GM12878 (cell line): ENCODE data around the gene ABCG1. TPM values are rescaled to one million over a fixed set of nuclear protein-coding genes. Genes with fewer than 3 reads are reported as not detected.
"Not testable (repeated sequence)": the region's sequence is repeated elsewhere in the genome, so short reads cannot be mapped to it uniquely, and the experiment has no call there.

Experiments used
- ATAC-seq: fragments of 200-7000 bp; cut with Tn5 transposase; 3 replicates; pipeline ENCODE4 v1.9.1; 2020; ENCODE audit warnings: mild to moderate bottlenecking, moderate library complexity
- BruUV-seq: library from RNA; stranded (reverse); fragments of 400-500 nt; replicated peaks from 2 replicates; lab custom pipeline; 2021; lab: Mats Ljungman, UMichigan
- CTCF ChIA-PET: fragments of 300-600 bp; sonication (Branson Sonifier 250); formaldehyde crosslinking; extraction: SDS; loops from one replicate; lab custom pipeline; 2021; ENCODE audit warnings: inconsistent platforms; lab: Yijun Ruan, JAX
- POLR2A ChIA-PET: fragments of 350-600 bp; formaldehyde crosslinking; extraction: SDS; loops from one replicate; lab custom pipeline; 2021; ENCODE audit warnings: inconsistent platforms; lab: Charles Lee
- RAD21 ChIA-PET: fragments of 300-600 bp; sonication (Branson Sonifier 250); formaldehyde crosslinking; loops from one replicate; lab custom pipeline; 2023; ENCODE audit warnings: antibody characterized with exemption; ENCODE audit not compliant: unreplicated experiment; lab: Charles Lee
- SMC1A ChIA-PET: fragments of 300-600 bp; sonication (Branson Sonifier 250); formaldehyde crosslinking; loops from one replicate; lab custom pipeline; 2023; ENCODE audit not compliant: unreplicated experiment, uncharacterized antibody; lab: Charles Lee
- DNase-seq: peaks from one replicate; pipeline ENCODE4 v3.0.0-alpha.2; 2011; ENCODE audit warnings: low read depth, low spot score
- FAIRE-seq: peaks from 3 replicates; lab custom pipeline; 2011; peaks lifted over from hg19 to GRCh38; lab: Jason Lieb, UNC
- H2AFZ ChIP-seq: 2 replicates; pipeline ENCODE4 v1.6.0; 2011; ENCODE audit warnings: low read depth, low read length, control low read depth; ENCODE audit not compliant: control insufficient read depth
- H3K27ac ChIP-seq: 2 replicates; pipeline ENCODE4 v1.5.1; 2011; ENCODE audit warnings: control low read depth; ENCODE audit not compliant: control insufficient read depth, insufficient read depth
- H3K27me3 ChIP-seq, 2 experiments: replicated peaks in 1 of 2; 2 replicates each; pipeline versions ENCODE4 v1.6.0 to v1.6.1; 2011; ENCODE audit warnings: low read length in 1 of 2; ENCODE audit not compliant: control insufficient read depth in 2 of 2, insufficient read depth in 2 of 2
- H3K36me3 ChIP-seq, 2 experiments: 2 replicates each; pipeline ENCODE4 v1.5.1; 2011; ENCODE audit warnings: low read length in 1 of 2; ENCODE audit not compliant: control insufficient read depth in 2 of 2, insufficient read depth in 2 of 2
- H3K4me1 ChIP-seq: 2 replicates; pipeline ENCODE4 v1.6.1; 2011; ENCODE audit warnings: mild to moderate bottlenecking, low read length, moderate library complexity, mixed read lengths; ENCODE audit not compliant: control insufficient read depth, insufficient read depth
- H3K4me2 ChIP-seq: 2 replicates; pipeline ENCODE4 v1.6.0; 2011; ENCODE audit warnings: control low read depth; ENCODE audit not compliant: control insufficient read depth, insufficient read depth
- H3K4me3 ChIP-seq: fragments of 200-600 bp; sonication (generic); 2 replicates; pipeline ENCODE4 v1.5.1; 2016
- H3K79me2 ChIP-seq: 2 replicates; pipeline ENCODE4 v1.6.0; 2011; ENCODE audit warnings: low read length; ENCODE audit not compliant: control insufficient read depth, insufficient read depth
- H3K9ac ChIP-seq: 2 replicates; pipeline ENCODE4 v1.8.0; 2011; ENCODE audit warnings: low read length, control low read depth, mixed read lengths; ENCODE audit not compliant: control insufficient read depth, insufficient read depth
- H3K9me3 ChIP-seq: replicated peaks from 3 replicates; pipeline ENCODE4 v1.5.1; 2011; ENCODE audit warnings: mild to moderate bottlenecking, low read length; ENCODE audit not compliant: control insufficient read depth, insufficient read depth
- H4K20me1 ChIP-seq: 2 replicates; pipeline ENCODE4 v1.6.0; 2011; ENCODE audit not compliant: control insufficient read depth, insufficient read depth
- CHD4 ChIP-seq: fragments of 200-600 bp; sonication (generic); IDR thresholded peaks from 2 replicates; pipeline ENCODE4 v1.6.1; 2016; ENCODE audit warnings: mild to moderate bottlenecking
- HDGF ChIP-seq: fragments of 450-650 bp; IDR thresholded peaks from 2 replicates; pipeline ENCODE4 v1.6.1; 2016; ENCODE audit warnings: antibody characterized with exemption
- NR2C2 ChIP-seq: IDR thresholded peaks from 2 replicates; pipeline ENCODE4 v1.6.1; 2011; ENCODE audit warnings: borderline replicate concordance, low read depth; ENCODE audit not compliant: control insufficient read depth, insufficient read length
- PAX8 ChIP-seq: fragments of 450-650 bp; IDR thresholded peaks from 2 replicates; pipeline ENCODE4 v1.6.1; 2017; ENCODE audit warnings: mild to moderate bottlenecking, moderate library complexity
- ZNF24 ChIP-seq: fragments of 450-650 bp; IDR thresholded peaks from 2 replicates; pipeline ENCODE4 v1.6.1; 2017; ENCODE audit warnings: antibody characterized with exemption, mild to moderate bottlenecking
- WGBS: methylation state at CpG from one replicate; pipeline ENCODE4 v1.1.6; 2016; ENCODE audit warnings: low lambda C conversion rate; ENCODE audit not compliant: insufficient replicate concordance, insufficient coverage; ENCODE audit errors: missing lambda C conversion rate; 5-methylcytosine and 5-hydroxymethylcytosine counted together
- in situ Hi-C: fragments of 300-500 bp; cut with MboI; formaldehyde crosslinking; loops from 9 replicates; pipeline ENCODE4 v1.14.3; 2018; ENCODE audit warnings: mixed read lengths
- intact Hi-C: fragments of 100-400 bp; cut with micrococcal nuclease; formaldehyde crosslinking; loops from one replicate; pipeline ENCODE4 v1.14.2; 2022; ENCODE audit not compliant: unreplicated experiment
- polyA plus RNA-seq, 11 experiments: library from polyadenylated mRNA; depleted of rRNA in 4 of 11; unstranded in 6 of 11; stranded (reverse) in 5 of 11; fragments of >200 nt; fragmentation: Nextera tagmentation in 4 of 11; fragmentation: Illumina TruSeq in 1 of 11; extraction: Ambion mirVana in 4 of 11; extraction: Trizol in 1 of 11; gene quantifications; 1 replicate in 1 of 11; 2 replicates in 10 of 11; pipeline versions ENCODE4 v1.2.1 to v1.2.3, GENCODE V29; 2011 to 2016; ENCODE audit warnings: inconsistent platforms in 2 of 11, missing spikeins in 2 of 11, low read depth in 1 of 11
- total RNA-seq, 4 experiments: library from RNA; depleted of rRNA in 3 of 4; stranded (reverse); fragments of >200 nt in 3 of 4; fragmentation: Illumina TruSeq in 1 of 4; extraction: Trizol in 1 of 4; gene quantifications; 2 replicates each; pipeline versions ENCODE4 v1.2.1 to v1.2.3, GENCODE V29; 2013 to 2021
- TF ChIP-seq, protein P1 (sequence below): fragments of 450-650 bp; IDR thresholded peaks from 2 replicates; pipeline ENCODE4 v1.6.1; 2017; ENCODE audit warnings: mild to moderate bottlenecking

The ABCG1 gene
- total and polyA plus RNA-seq, 10 of the 15 experiments (the other 5 are each of a cell fraction or from before 2014, with no cell fraction given) = 0.59 to 19.3 (median 5.7) TPM

DNA sequence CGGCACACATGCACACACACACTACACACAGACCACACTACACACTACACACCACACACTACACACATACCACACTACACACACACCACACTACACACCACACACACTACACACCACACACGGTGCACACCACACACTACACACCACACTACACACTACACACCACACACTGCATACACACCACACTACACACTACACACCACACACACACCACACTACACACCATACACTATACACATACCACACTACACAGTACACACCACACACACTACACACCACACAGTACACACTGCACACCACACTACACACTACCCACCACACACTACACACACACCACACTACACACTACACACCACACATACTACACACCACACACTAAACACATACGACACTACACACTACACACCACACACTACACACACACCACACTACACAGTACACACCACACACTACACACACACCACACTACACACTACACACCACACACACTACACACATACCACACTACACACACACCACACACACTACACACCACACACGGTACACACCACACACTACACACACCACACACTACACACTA lies 73.7 kb downstream of the ABCG1 start:
- TF ChIP-seq HDGF (0 out of 2 replicates have a peak, but pooled peaks have one; percentile 25), NR2C2 (peak; percentile 24)
- DNase-seq, H3K4me1 ChIP-seq, H3K9me3 ChIP-seq, BruUV-seq, H3K9ac ChIP-seq, H4K20me1 ChIP-seq, H3K27me3 ChIP-seq, ATAC-seq, intact Hi-C loops, in situ Hi-C loops, H3K4me3 ChIP-seq, H3K79me2 ChIP-seq, POLR2A ChIA-PET, H3K36me3 ChIP-seq, H3K4me2 ChIP-seq, H3K27ac ChIP-seq, H2AFZ ChIP-seq, CTCF ChIA-PET, SMC1A ChIA-PET: not testable (repeated sequence)
- RAD21 ChIA-PET = interaction anchor here (1.2 kb wide), 1 partner anchor 54 kb away, joined by 4 read pairs; no protein-coding TSS in a partner anchor
- FAIRE-seq = peak; percentile 99
- WGBS = 83% methylated on average over 4 of the region's 4 CpGs

DNA sequence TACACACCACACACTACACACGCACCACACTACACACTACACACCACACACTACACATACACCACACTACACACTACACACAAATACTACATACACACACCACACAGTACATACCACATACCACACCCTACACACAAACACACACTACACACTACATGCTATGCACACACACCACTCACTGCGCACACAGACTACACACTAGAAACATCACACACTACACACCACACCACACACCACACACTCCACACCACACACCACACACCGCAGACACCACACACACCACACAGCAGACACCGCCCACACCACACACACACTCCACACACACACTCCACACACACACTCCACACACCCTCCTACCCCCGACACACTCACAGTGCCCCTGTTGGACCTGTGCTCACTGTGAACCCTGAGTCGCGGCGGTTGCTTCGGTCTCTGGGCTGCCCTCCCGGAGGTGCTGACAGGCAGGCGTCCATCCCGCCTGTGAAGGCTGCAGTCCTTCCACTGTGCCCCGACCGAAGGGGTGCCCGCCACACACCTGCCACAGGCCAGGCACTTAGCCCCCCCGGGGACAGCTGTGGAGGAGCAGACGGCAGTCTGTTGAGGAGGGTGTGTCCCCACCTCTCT lies 74.8 kb downstream of the ABCG1 start:
- intact Hi-C loops = no loop called here
- no peak overlapping the region for H3K4me3 ChIP-seq
- H4K20me1 ChIP-seq = no peaks in the 10 kb centered on the region
- TF ChIP-seq ZNF24 (no peak), CHD4 (no peak), HDGF (peak; percentile 69), PAX8 (no peak)
- TF ChIP-seq, protein P1, sequence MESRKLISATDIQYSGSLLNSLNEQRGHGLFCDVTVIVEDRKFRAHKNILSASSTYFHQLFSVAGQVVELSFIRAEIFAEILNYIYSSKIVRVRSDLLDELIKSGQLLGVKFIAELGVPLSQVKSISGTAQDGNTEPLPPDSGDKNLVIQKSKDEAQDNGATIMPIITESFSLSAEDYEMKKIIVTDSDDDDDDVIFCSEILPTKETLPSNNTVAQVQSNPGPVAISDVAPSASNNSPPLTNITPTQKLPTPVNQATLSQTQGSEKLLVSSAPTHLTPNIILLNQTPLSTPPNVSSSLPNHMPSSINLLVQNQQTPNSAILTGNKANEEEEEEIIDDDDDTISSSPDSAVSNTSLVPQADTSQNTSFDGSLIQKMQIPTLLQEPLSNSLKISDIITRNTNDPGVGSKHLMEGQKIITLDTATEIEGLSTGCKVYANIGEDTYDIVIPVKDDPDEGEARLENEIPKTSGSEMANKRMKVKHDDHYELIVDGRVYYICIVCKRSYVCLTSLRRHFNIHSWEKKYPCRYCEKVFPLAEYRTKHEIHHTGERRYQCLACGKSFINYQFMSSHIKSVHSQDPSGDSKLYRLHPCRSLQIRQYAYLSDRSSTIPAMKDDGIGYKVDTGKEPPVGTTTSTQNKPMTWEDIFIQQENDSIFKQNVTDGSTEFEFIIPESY = no peak
- TF ChIP-seq, all 136 proteins: peak for 1
- no peak overlapping the region for H3K9ac ChIP-seq
- ChIA-PET SMC1A (no interaction called here), POLR2A (no interaction called here), CTCF (no interaction called here), RAD21 (no interaction called here)
- H3K4me1 ChIP-seq = no peaks in the 10 kb centered on the region
- ATAC-seq (no peak), FAIRE-seq (no peak), DNase-seq (no peak)
- H3K9me3 ChIP-seq = no peaks in the 10 kb centered on the region; the same call in 2 of the 3 replicates
- no peak overlapping the region for H3K4me2 ChIP-seq
- H3K27ac ChIP-seq = no peak overlapping the region
- no peaks in the 10 kb centered on the region; a peak in 1 of 4 replicates for H3K27me3 ChIP-seq
- H3K36me3 ChIP-seq = no peaks in the 10 kb centered on the region
- 87% methylated on average over 17 of the region's 17 CpGs for WGBS
- BruUV-seq = no TSS peak
- in situ Hi-C loops = no loop called here
- H3K79me2 ChIP-seq = no peaks in the 10 kb centered on the region
- H2AFZ ChIP-seq = no peak overlapping the region
